ENCODE data around the gene KCND3. TPM values are rescaled to one million over a fixed set of nuclear protein-coding genes. Genes with fewer than 3 reads are reported as not detected.

The KCND3 gene
- total RNA-seq, 1 donor from 2014 or later = 24.7 TPM

DNA sequence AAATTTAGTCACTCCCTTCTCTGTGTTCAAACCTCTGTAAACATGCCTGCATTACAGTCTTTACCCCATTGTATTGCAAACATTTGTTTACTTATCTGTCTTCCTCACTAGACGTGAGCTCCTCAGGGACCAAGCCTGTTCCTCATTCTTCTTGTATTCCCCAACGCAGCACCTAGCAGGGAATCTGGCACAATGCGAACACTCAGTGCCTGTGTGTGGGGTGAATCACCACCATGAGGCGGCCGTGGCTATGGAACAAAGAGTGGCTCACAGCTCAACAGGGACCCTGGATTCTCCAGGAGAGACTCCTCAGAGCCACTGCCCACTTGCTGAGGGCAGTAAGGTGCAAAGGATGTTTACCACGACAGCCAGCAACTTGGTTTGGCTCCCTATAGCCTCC is 137.9 kb downstream of the KCND3 start:
- ATAC-seq (no peak), DNase-seq (ENCODE audit: low spot score) (no peak)

- ATAC-seq (no peak), DNase-seq (ENCODE audit: low spot score) (no peak)
Observed at GRCh38 chr1:111850109-111850508, 139.4 kb downstream of the KCND3 start.

GRCh38 chr1:111848852-111849545 is 140.5 kb downstream of the KCND3 start:
- no peak for ATAC-seq
- DNase-seq (ENCODE audit: low spot score) = no peak

- ATAC-seq (no peak), DNase-seq (ENCODE audit: low spot score) (no peak)
Observed at GRCh38 chr1:111847466-111847865, 142.0 kb downstream of the KCND3 start.

DNA sequence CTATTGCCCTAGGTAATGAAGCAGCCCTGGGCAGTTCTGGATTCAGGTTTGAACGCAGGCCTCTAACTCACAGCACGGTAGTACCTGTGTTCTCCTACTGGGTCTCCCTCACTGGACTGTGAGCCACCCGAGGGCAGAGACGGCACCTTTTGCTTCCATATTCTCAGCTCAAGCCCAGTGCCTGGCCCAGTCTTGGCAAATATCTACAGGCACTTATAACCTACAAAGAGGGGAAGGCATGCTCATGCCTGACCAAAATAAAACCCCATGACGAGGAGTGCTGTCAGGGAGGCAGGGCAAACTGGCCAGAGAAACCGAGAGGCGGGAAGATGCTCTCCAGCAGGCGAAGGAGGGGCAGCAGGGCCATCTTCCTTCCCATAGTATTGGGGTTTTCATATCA is 142.6 kb downstream of the KCND3 start:
- DNase-seq (ENCODE audit: low spot score) = no peak
- no peak for ATAC-seq

DNA sequence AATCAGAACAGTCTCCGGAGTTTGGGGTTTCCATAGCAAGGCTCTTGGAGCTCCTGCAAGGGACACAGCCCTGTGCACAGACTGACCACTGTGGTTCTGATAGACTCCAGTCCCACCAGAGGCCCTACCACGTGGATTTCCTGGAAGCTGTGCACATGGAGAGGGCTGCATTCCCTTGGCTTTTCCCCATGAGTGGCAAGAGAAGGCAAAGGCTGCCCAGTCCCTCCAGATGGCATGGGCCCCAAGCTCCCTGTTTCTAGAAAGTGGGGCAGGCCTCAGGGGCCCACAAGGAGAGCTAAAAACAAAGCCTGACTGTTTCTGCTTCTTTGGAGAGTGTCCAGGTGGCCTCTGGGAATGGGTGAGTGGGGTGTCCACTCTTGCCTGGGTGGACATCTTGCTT is 146.3 kb downstream of the KCND3 start:
- DNase-seq (ENCODE audit: low spot score) = no peak
- ATAC-seq = no peak

DNA sequence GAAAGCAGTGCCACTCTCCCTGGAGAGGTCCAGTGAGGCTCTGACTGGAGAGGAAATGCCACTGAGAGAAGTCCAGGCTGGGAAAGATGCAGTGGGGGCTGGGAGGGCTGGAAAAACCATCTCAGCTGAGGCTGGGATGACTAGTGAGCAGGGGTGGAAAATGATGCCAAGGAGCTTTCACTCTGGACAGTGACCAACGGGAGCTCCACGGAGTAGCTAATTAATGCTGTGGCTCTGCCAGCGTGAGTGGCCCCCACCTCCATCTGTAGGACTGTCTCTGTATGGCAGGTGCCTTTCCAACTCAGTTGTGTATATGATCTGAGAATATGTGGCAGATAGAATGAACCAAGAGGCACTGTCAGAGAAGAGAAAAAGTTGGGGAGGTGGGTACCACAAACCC is 147.1 kb downstream of the KCND3 start:
- ATAC-seq (no peak), DNase-seq (ENCODE audit: low spot score) (no peak)

DNA sequence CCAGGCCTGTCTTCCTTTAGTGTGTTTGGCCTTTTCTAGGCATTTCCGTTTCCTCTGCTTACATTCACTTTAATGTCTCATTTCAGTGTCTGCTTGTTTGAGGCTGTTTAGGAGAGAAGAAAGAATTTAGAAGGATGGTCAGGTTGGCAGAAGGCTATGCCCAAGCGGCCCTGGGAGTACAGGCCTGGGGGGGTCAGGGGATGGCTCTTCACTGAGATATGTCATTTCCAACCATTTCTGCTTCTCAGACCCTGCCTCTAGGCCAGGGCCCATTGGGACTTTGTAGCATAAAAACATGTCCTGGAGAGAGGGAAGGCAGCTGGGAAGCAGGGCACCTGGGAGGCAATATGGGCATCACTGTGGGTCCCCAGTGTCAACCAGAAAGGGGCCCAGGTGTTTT is 147.7 kb downstream of the KCND3 start:
- DNase-seq (ENCODE audit: low spot score) (no peak), ATAC-seq (no peak)

GRCh38 chr1:111841189-111841588 is 148.3 kb downstream of the KCND3 start:
- DNase-seq (ENCODE audit: low spot score) = no peak
- no peak for ATAC-seq

- DNase-seq (ENCODE audit: low spot score) (no peak), ATAC-seq (peak; percentile 90)
Observed at GRCh38 chr1:111837393-111837792, 152.1 kb downstream of the KCND3 start.

DNA sequence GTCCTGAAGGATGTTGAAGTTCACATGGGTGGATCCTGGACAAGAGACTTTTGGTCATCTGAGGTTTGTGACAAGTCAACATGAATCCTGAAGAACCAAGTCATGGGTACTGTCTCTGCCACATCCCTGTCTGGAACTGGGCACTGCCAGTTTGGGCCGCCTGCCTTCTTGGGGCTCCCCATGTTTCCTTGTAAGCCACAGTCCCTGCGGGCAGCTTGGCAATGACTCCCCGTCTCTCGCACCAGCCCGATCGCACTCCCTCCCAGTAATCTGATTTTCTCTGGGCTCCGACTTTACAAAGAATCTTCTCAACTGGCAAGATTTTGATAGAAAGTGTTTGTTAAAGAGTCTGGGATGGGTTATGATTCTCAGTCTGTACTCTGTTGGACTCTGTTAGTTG is 153.4 kb downstream of the KCND3 start:
- ATAC-seq (no peak), DNase-seq (ENCODE audit: low spot score) (no peak)

DNA sequence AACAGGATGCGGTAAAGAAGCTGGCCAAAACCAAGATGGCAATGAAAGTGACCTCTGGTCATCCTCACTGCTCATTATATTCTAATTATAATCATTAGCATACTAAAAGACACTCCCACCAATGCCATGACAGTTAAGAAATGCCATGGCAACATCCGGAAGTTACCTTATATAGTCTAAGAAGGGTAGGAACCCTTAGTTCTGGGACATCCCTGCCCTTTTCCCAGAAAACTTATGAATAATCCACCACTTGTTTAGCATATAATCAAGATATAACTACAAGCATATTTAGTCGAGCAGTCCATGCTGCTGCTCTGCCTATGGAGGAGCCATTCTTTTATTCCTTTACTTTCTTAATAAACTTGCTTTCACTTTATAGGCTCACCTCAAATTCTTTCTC is 154.0 kb downstream of the KCND3 start:
- ATAC-seq = no peak
- DNase-seq (ENCODE audit: low spot score) = no peak

DNA sequence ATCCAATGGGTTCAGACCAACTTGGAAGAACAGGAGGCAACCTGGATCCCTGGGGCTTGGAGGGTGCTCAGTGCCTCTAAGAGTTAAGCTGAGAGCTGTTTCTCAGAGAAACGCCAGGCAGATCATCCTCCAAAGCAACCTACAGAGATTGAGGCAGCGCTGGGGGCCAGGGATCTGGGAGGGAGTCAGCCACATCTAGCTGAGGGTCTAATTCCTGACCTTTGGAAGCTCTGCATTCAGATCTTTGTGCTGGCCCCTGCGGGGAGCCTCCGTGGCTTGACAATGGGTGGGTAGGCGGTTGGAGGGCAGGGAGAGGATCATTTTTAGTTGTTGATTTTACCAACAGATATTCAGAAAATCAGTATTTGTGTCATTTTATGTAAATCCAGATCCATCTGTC is 154.5 kb downstream of the KCND3 start:
- ATAC-seq = no peak
- no peak for DNase-seq (ENCODE audit: low spot score)

- DNase-seq (ENCODE audit: low spot score) = no peak
- ATAC-seq = no peak
Observed at GRCh38 chr1:111833334-111833733, 156.1 kb downstream of the KCND3 start.

DNA sequence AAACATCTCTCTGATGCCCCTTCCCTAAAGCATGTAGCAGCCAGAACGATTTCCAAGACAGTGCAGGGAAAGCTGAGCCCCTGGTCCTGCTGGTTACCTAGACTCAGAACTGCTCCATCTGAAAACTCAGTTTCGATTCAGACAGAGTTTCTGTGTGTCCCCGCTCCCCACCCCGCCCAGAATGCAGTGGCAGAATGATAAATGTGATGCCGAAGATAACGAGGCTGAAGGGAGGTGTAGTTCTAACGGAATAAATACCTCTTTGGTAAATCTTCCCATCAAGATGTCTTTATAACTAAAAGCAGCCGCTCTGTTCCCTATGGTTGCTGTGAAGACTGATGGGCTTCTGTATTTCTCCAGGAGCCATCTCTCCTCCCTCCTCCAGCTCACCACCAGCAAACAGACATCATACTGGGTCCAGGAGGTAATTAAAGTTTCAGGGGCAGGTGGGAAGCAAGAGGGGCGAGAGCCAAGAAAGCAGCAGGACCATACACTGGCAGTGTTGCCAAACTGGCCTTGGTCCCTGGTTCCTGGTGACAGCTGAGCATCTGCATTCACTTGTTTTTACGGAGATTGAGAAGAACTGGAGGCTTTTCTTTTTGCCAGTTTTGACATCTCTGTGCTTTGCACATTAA is 156.8 kb downstream of the KCND3 start:
- ATAC-seq (no peak), DNase-seq (ENCODE audit: low spot score) (no peak)

DNA sequence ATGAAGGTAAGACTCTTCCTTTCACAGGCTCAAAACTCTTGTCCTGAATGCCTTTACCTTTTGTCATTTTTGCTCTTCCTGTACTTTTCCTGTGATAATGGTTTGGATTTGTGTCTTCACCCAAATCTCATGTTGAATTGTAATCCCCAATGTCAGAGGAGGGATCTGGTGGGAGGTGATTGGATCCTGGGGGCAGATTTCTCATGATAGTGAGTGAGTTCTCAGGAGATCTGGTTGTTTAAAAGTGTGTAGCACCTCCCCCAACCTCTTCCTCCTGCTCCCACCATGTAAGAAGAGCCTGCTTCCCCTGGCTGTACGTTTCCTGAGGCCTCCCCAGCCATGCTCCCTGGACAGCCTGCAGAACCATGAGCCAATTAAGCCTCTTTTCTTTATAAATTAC is 158.3 kb downstream of the KCND3 start:
- ATAC-seq (no peak), DNase-seq (ENCODE audit: low spot score) (no peak)

DNA sequence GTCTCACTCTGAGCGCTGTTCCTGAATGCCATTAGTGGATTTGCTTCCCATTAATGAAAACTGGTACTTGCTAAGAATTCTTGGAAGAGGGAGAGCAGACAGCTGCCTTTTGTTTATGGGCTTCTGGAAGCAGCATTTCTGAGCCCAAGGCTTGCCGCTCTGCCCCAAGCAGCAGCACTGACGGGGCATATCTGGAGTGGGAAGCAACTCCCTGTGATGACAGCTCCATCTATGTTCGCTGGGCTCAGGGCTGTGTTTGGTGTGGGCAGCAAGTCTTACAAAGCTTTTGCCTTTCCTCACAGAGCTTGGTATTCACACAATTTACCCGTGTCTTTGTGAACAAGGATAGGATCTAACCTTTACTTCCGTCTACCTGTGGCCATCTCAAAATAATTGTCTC is 161.5 kb downstream of the KCND3 start:
- ATAC-seq = no peak
- DNase-seq (ENCODE audit: low spot score) = no peak

DNA sequence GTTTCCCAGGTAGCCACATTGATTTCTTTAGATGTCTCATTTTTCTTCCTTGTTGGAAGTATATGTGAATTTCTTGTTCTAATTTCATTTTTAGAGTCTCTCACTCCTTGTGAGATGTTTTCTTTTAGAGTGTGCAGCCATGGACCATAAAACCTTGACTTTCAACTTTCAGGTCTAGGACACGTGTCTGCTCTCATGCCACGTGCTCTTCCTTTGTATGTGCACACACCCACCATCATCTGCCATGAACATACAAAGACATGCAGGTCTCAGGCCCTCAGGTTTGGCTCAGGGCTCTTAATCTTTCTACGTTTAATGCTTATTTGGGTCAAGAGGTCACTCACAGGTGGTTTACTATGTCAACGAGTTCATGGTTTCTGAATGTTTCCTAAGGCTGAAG is 163.2 kb downstream of the KCND3 start:
- ATAC-seq = no peak

GRCh38 chr1:111825217-111825616 is 164.3 kb downstream of the KCND3 start:
- no peak for ATAC-seq
- DNase-seq (ENCODE audit: low spot score) = no peak

More for the DNA sequence above, 163.2 kb downstream of the KCND3 start:
- no peak for DNase-seq (ENCODE audit: low spot score)

DNA sequence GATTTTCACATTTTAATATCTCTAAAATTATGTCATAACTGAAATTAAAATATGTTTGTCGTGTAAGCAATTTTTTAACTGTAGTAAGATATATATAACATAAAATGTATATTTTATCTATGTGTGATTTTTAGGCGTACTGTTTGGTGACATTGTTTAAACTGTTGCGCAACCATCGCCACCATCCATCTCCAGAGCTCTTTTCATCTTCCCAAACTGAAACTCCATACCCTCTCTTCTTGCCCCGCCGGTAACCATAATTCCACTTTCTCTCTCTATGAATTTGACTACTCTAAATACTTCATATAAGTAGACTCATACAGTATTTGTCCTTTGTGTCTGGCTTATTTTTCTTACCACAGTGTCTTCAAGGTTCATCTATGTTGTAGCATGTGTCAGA is 167.3 kb downstream of the KCND3 start:
- no peak for DNase-seq (ENCODE audit: low spot score)
- ATAC-seq = no peak

GRCh38 chr1:111821121-111821745 is 168.2 kb downstream of the KCND3 start:
- no peak for DNase-seq (ENCODE audit: low spot score)

DNA sequence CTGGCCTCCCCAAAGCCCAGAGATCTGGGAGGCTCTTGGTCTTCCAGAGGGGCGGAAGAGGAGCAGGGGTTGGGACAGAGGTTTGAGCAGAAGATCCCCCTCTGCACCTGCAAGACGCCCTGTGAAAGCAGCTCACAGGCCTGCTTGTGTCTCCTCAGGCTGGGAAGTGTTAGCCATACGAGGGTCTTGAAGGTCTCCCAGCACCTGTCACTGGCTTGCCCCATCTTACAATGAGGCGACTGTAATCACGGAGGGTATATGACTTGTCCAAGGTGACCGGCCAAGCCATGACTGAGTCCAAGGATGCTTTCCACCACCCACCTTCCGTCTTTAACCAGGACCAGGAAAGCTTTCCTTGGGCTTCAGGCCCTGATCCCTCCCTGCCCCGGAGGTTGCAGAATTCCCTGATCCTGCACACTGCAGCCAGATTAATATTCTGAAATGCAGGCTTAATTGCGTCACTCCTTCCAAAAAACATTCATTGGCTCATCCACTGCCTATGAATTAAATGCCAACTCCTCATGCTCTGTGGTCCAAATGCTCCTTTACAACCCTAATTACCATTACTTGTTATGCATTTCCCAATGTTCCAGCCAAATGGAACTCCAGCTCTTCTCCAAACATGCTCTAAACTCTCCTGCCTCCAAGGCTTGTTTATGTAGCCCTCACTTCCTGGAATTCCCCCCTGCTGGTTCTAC is 169.8 kb downstream of the KCND3 start:
- no peak for ATAC-seq
- DNase-seq (ENCODE audit: low spot score) = no peak

More at GRCh38 chr1:111821121-111821745, 168.2 kb downstream of the KCND3 start:
- ATAC-seq = no peak

Data from left lobe of liver (tissue), 2 donors.